ENCODE measurements around the gene GALNS. TPM values are rescaled to one million over a fixed set of nuclear protein-coding genes. Genes with fewer than 3 reads are reported as not detected.

GALNS gene
- total and polyA plus RNA-seq, 4 donors: 6.8 to 20.6 (median 10.8) TPM

DNA sequence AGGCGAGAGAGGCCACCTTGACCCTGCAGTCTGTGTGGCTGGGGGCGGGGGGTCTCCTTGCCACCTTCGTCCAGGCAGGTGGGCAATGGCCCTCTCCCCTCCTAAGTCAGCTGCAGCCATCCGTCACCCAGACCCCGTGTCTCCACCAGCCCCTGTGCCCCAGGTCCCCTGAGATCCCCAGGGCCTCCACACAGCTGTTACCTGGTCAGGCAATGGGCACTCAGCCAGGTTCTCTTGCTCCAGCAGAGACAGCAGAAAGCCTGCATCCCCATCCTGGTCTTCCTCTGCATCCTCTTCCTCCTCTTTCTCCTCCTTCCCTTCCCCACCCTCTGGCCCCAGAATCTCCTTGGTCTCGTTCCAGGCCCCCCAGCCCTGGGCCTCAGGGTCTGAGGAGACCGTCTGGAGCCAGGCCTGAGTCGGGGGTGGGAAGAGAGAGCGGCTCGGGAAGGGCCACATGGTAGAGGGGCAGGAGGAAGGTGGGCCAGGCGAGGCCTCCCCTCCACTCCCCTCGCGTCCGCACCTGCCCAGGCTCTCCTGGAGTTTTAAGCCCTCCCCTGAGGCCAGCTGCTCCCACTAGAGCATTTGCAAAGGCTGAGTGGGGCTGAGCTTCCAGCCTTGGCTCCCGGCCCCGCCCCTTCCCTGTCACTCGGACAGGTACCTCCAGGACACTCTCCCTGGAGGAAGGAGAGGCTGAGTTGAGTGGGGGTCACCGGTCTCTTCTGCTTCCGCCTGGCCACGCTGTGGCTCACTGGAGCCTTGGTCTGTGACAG, 9.6 kb upstream of the GALNS start, which contains the start of gene PABPN1L:
Gene PABPN1L, minus strand, starts transcription at position 510 of the 770 bp plus-strand sequence. Its CDS starts 54 bp downstream, at position 456.
- Histone ChIP-seq H3K9ac (ENCODE audit: low read depth in 1 of 2, low read length in 2 of 2) (no peak within 1 kb of the TSS), H3K27me3 (ENCODE audit: control insufficient read depth in 4 of 4, insufficient read depth in 4 of 4, low read length in 3 of 4) (no peaks in the 10 kb centered on the region), H3K27ac (ENCODE audit: low read depth in 1 of 2, low read length in 2 of 2) (no peak within 1 kb of the TSS), H3K4me3 (ENCODE audit: low read depth in 1 of 3, low read length in 3 of 3) (no peak within 1 kb of the TSS), H3K36me3 (ENCODE audit: control insufficient read depth in 4 of 4, insufficient read depth in 3 of 4, low read depth in 1 of 4, low read length in 3 of 4) (peaks cover 0 to 13% (median 3%) of the 10 kb centered on the region in 4 donors), H3K4me1 (ENCODE audit: control insufficient read depth in 4 of 4, insufficient read depth in 4 of 4, low read length in 3 of 4) (no peaks in the 10 kb centered on the region), H3K9me3 (ENCODE audit: control insufficient read depth in 4 of 4, low read length in 3 of 4) (no peaks in the 10 kb centered on the region)
- no peak for DNase-seq (ENCODE audit: low spot score)
- 81% methylated on average over 20 of the region's 20 CpGs for WGBS
- no peak for TF ChIP-seq HNF4G (IDR thresholded peaks at IDR 0.05)
- no peak for TF ChIP-seq NR2F2 (IDR thresholded peaks at IDR 0.05)
- no peak for TF ChIP-seq GABPA (IDR thresholded peaks at IDR 0.05 in 1 of 2, conservative IDR thresholded peaks at IDR 0.05 in 1 of 2)
- TF ChIP-seq FOXA2 (IDR thresholded peaks at IDR 0.05): no peak
- TF ChIP-seq HNF4A (conservative IDR thresholded peaks at IDR 0.05): no peak
- TF ChIP-seq, protein P1, sequence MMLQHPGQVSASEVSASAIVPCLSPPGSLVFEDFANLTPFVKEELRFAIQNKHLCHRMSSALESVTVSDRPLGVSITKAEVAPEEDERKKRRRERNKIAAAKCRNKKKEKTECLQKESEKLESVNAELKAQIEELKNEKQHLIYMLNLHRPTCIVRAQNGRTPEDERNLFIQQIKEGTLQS (IDR thresholded peaks at IDR 0.05): no peak
- TF ChIP-seq JUND (IDR thresholded peaks at IDR 0.05): no peak
- TF ChIP-seq SP1 (IDR thresholded peaks at IDR 0.05): no peak
- TF ChIP-seq EGR1 (IDR thresholded peaks at IDR 0.05; ENCODE audit: low read depth in 2 of 2): no peak
- no peak for TF ChIP-seq RXRA (IDR thresholded peaks at IDR 0.05)
- TF ChIP-seq, protein P2, sequence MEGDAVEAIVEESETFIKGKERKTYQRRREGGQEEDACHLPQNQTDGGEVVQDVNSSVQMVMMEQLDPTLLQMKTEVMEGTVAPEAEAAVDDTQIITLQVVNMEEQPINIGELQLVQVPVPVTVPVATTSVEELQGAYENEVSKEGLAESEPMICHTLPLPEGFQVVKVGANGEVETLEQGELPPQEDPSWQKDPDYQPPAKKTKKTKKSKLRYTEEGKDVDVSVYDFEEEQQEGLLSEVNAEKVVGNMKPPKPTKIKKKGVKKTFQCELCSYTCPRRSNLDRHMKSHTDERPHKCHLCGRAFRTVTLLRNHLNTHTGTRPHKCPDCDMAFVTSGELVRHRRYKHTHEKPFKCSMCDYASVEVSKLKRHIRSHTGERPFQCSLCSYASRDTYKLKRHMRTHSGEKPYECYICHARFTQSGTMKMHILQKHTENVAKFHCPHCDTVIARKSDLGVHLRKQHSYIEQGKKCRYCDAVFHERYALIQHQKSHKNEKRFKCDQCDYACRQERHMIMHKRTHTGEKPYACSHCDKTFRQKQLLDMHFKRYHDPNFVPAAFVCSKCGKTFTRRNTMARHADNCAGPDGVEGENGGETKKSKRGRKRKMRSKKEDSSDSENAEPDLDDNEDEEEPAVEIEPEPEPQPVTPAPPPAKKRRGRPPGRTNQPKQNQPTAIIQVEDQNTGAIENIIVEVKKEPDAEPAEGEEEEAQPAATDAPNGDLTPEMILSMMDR (IDR thresholded peaks at IDR 0.05; ENCODE audit: low read depth, low read length, missing input control): no peak
- TF ChIP-seq FOXA1 (IDR thresholded peaks at IDR 0.05): no peak
- TF ChIP-seq, protein P3, sequence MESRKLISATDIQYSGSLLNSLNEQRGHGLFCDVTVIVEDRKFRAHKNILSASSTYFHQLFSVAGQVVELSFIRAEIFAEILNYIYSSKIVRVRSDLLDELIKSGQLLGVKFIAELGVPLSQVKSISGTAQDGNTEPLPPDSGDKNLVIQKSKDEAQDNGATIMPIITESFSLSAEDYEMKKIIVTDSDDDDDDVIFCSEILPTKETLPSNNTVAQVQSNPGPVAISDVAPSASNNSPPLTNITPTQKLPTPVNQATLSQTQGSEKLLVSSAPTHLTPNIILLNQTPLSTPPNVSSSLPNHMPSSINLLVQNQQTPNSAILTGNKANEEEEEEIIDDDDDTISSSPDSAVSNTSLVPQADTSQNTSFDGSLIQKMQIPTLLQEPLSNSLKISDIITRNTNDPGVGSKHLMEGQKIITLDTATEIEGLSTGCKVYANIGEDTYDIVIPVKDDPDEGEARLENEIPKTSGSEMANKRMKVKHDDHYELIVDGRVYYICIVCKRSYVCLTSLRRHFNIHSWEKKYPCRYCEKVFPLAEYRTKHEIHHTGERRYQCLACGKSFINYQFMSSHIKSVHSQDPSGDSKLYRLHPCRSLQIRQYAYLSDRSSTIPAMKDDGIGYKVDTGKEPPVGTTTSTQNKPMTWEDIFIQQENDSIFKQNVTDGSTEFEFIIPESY (IDR thresholded peaks at IDR 0.05): no peak
- TF ChIP-seq REST (IDR thresholded peaks at IDR 0.05): no peak
- no peak for TF ChIP-seq MAX (IDR thresholded peaks at IDR 0.05)
